H9 (cell line): ENCODE measurements around the gene PRDM1. TPM values are rescaled to one million over a fixed set of nuclear protein-coding genes. Genes with fewer than 3 reads are reported as not detected.

Experiments used
- DNase-seq: peaks from one replicate; pipeline ENCODE4 v3.0.0-alpha.2; 2017
- H2AFZ ChIP-seq: one replicate; pipeline ENCODE4 v1.6.1; 2013; ENCODE audit warnings: mild to moderate bottlenecking, low read length, control low read depth, moderate library complexity
- H2AK5ac ChIP-seq: 2 replicates; pipeline ENCODE4 v1.6.1; 2013; ENCODE audit warnings: low read length, control low read depth, mixed read lengths; ENCODE audit not compliant: insufficient read length
- H2BK120ac ChIP-seq: one replicate; pipeline ENCODE4 v1.6.1; 2013; ENCODE audit warnings: low read depth, mild to moderate bottlenecking, low read length, control low read depth, inconsistent platforms; ENCODE audit not compliant: poor library complexity, severe bottlenecking
- H2BK12ac ChIP-seq: 2 replicates; pipeline ENCODE4 v1.6.1; 2013; ENCODE audit warnings: low read length, control low read depth, mixed read lengths, low read depth; ENCODE audit not compliant: insufficient read length
- H2BK15ac ChIP-seq: 2 replicates; pipeline ENCODE4 v1.6.1; 2013; ENCODE audit warnings: low read depth, low read length, control low read depth
- H2BK20ac ChIP-seq: one replicate; pipeline ENCODE4 v1.6.1; 2013; ENCODE audit warnings: low read depth, mild to moderate bottlenecking, low read length, control low read depth, inconsistent platforms; ENCODE audit not compliant: poor library complexity, severe bottlenecking
- H2BK5ac ChIP-seq: 2 replicates; pipeline ENCODE4 v1.6.1; 2013; ENCODE audit warnings: low read length, control low read depth, mixed read lengths; ENCODE audit not compliant: insufficient read length
- H3K14ac ChIP-seq: 2 replicates; pipeline ENCODE4 v1.6.1; 2013; ENCODE audit warnings: low read length, control low read depth; ENCODE audit not compliant: insufficient read depth
- H3K18ac ChIP-seq: 2 replicates; pipeline ENCODE4 v1.6.1; 2013; ENCODE audit warnings: low read depth, mild to moderate bottlenecking, mixed read lengths, low read length, control low read depth; ENCODE audit not compliant: insufficient read length
- H3K23ac ChIP-seq: 2 replicates; pipeline ENCODE4 v1.6.1; 2013; ENCODE audit warnings: low read length, control low read depth, mixed read lengths, low read depth; ENCODE audit not compliant: insufficient read length
- H3K23me2 ChIP-seq: 2 replicates; pipeline ENCODE4 v1.6.1; 2013; ENCODE audit warnings: low read depth, mild to moderate bottlenecking, mixed read lengths, low read length, control low read depth; ENCODE audit not compliant: insufficient read length, poor library complexity, severe bottlenecking
- H3K27ac ChIP-seq: 2 replicates; pipeline ENCODE4 v1.5.1; 2013; ENCODE audit warnings: low read length, control low read depth, mixed read lengths, low read depth; ENCODE audit not compliant: insufficient read length
- H3K27me3 ChIP-seq: 2 replicates; pipeline ENCODE4 v1.6.1; 2013; ENCODE audit warnings: low read length, control low read depth, inconsistent platforms; ENCODE audit not compliant: insufficient read depth
- H3K4ac ChIP-seq: 2 replicates; pipeline ENCODE4 v1.6.1; 2013; ENCODE audit warnings: low read depth, mild to moderate bottlenecking, control low read depth, inconsistent platforms, low read length, moderate library complexity
- H3K4me1 ChIP-seq: 2 replicates; pipeline ENCODE4 v1.6.1; 2013; ENCODE audit warnings: low read length, control low read depth, inconsistent platforms; ENCODE audit not compliant: insufficient read depth
- H3K4me2 ChIP-seq: 2 replicates; pipeline ENCODE4 v1.6.1; 2013; ENCODE audit warnings: low read length, control low read depth, mixed read lengths; ENCODE audit not compliant: insufficient read length, insufficient read depth
- H3K56ac ChIP-seq: 2 replicates; pipeline ENCODE4 v1.6.1; 2013; ENCODE audit warnings: low read depth, mild to moderate bottlenecking, mixed read lengths, low read length, control low read depth; ENCODE audit not compliant: insufficient read length
- H3K79me1 ChIP-seq: 2 replicates; pipeline ENCODE4 v1.6.1; 2013; ENCODE audit warnings: low read depth, mild to moderate bottlenecking, moderate library complexity, low read length, control low read depth, inconsistent platforms; ENCODE audit not compliant: insufficient read depth, poor library complexity, severe bottlenecking
- H3K79me2 ChIP-seq: 2 replicates; pipeline ENCODE4 v1.6.1; 2013; ENCODE audit warnings: low read length, control low read depth, inconsistent platforms; ENCODE audit not compliant: insufficient read depth
- H3K9ac ChIP-seq: 2 replicates; pipeline ENCODE4 v1.6.1; 2013; ENCODE audit warnings: low read length, control low read depth, mixed read lengths; ENCODE audit not compliant: insufficient read length; ENCODE audit errors: extremely low read depth
- H3K9me3 ChIP-seq: one replicate; pipeline ENCODE4 v1.6.1; 2013; ENCODE audit warnings: low read depth, low read length, inconsistent platforms; ENCODE audit not compliant: control insufficient read depth
- H3T11ph ChIP-seq: one replicate; pipeline ENCODE4 v1.6.1; 2013; ENCODE audit warnings: mild to moderate bottlenecking, low read length, control low read depth, inconsistent platforms
- H4K20me1 ChIP-seq: one replicate; pipeline ENCODE4 v1.6.1; 2013; ENCODE audit not compliant: control insufficient read depth, insufficient read length, insufficient read depth
- H4K5ac ChIP-seq: 2 replicates; pipeline ENCODE4 v1.6.1; 2013; ENCODE audit warnings: low read depth, mild to moderate bottlenecking, mixed read lengths, low read length, control low read depth; ENCODE audit not compliant: insufficient read length
- H4K8ac ChIP-seq: replicated peaks from 2 replicates; pipeline ENCODE4 v1.6.1; 2013; ENCODE audit warnings: low read length, control low read depth, mixed read lengths, low read depth; ENCODE audit not compliant: insufficient read length
- H4K91ac ChIP-seq: 2 replicates; pipeline ENCODE4 v1.6.1; 2013; ENCODE audit warnings: low read depth, mild to moderate bottlenecking, moderate library complexity, mixed read lengths, low read length, control low read depth; ENCODE audit not compliant: insufficient read length
- H3K27ac Mint-ChIP-seq, 3 experiments: 2 replicates in 2 of 3; 3 replicates in 1 of 3; pipeline ENCODE4 v1.8.0; 2020 to 2021; ENCODE audit warnings: mixed read lengths in 3 of 3, mild to moderate bottlenecking in 1 of 3, moderate library complexity in 1 of 3
- H3K27me3 Mint-ChIP-seq: 2 replicates; pipeline ENCODE4 v1.8.0; 2021; ENCODE audit warnings: low read depth, mild to moderate bottlenecking, moderate library complexity, mixed read lengths
- H3K36me3 Mint-ChIP-seq, 3 experiments: 2 replicates in 2 of 3; 3 replicates in 1 of 3; pipeline ENCODE4 v1.8.0; 2020 to 2021; ENCODE audit warnings: low read depth in 3 of 3, mixed read lengths in 3 of 3; ENCODE audit not compliant: insufficient read depth in 1 of 3
- H3K4me1 Mint-ChIP-seq, 2 experiments: 2 replicates each; pipeline ENCODE4 v1.8.0; 2020; ENCODE audit warnings: mixed read lengths in 2 of 2
- H3K4me3 Mint-ChIP-seq, 2 experiments: 2 replicates in 1 of 2; 3 replicates in 1 of 2; pipeline ENCODE4 v1.8.0; 2020 to 2021; ENCODE audit warnings: mild to moderate bottlenecking in 2 of 2, mixed read lengths in 2 of 2, moderate library complexity in 1 of 2
- H3K9me3 Mint-ChIP-seq, 2 experiments: 2 replicates in 1 of 2; 3 replicates in 1 of 2; pipeline ENCODE4 v1.8.0; 2020; ENCODE audit warnings: mild to moderate bottlenecking in 2 of 2, mixed read lengths in 2 of 2, moderate library complexity in 1 of 2
- WGBS: extraction: QIAGEN DNeasy Blood & Tissue Kit; methylation state at CpG from one replicate; pipeline ENCODE4 v1.1.7; 2013; ENCODE audit warnings: missing lambda C conversion rate, low lambda C conversion rate, mixed read lengths; ENCODE audit not compliant: insufficient read length; ENCODE audit errors: extremely low coverage; 5-methylcytosine and 5-hydroxymethylcytosine counted together
- total RNA-seq: library from RNA; stranded (reverse); gene quantifications from 2 replicates; pipeline ENCODE4 v1.2.1, GENCODE V29; 2021
- TF ChIP-seq, protein P1 (sequence below): fragments of 200-600 bp; sonication (generic); conservative IDR thresholded peaks from 3 replicates; pipeline ENCODE4 v1.8.0; 2021; ENCODE audit warnings: antibody characterized with exemption, mild to moderate bottlenecking

The PRDM1 gene
- total RNA-seq, 1 experiment from 2014 or later = 2.9 TPM

- no peak overlapping the region for H3K4me2 ChIP-seq
- H3K79me1 ChIP-seq = no peaks in the 10 kb centered on the region
- no peaks in the 10 kb centered on the region for H3K9me3 Mint-ChIP-seq
- peaks cover 1% of the 10 kb centered on the region; the same call in 1 of the 2 replicates for H3K27me3 Mint-ChIP-seq
- H3T11ph ChIP-seq = no peak overlapping the region
- H4K20me1 ChIP-seq = no peaks in the 10 kb centered on the region
- H3K4me1 ChIP-seq = no peaks in the 10 kb centered on the region
- H3K79me2 ChIP-seq = no peaks in the 10 kb centered on the region
- no peak overlapping the region for H3K23ac ChIP-seq
- no peak overlapping the region for H3K27ac Mint-ChIP-seq
- H3K4ac ChIP-seq = no peak overlapping the region
- DNase-seq = no peak
- H2BK120ac ChIP-seq = no peak overlapping the region
- H4K5ac ChIP-seq = no peak overlapping the region
- no peaks in the 10 kb centered on the region for H3K27me3 ChIP-seq
- no CpG with 5 or more reads among the region's 2 CpGs for WGBS
- no peaks in the 10 kb centered on the region for H3K23me2 ChIP-seq
- no peak overlapping the region for H4K8ac ChIP-seq
- no peak overlapping the region for H2AFZ ChIP-seq
- H3K4me1 Mint-ChIP-seq = no peaks in the 10 kb centered on the region
- H2BK15ac ChIP-seq = no peak overlapping the region
- H3K36me3 Mint-ChIP-seq = no peaks in the 10 kb centered on the region
- no peak overlapping the region for H2BK5ac ChIP-seq
- no peak overlapping the region for H3K14ac ChIP-seq
- no peak overlapping the region for H3K18ac ChIP-seq
- H4K91ac ChIP-seq = no peak overlapping the region
- TF ChIP-seq, protein P1, sequence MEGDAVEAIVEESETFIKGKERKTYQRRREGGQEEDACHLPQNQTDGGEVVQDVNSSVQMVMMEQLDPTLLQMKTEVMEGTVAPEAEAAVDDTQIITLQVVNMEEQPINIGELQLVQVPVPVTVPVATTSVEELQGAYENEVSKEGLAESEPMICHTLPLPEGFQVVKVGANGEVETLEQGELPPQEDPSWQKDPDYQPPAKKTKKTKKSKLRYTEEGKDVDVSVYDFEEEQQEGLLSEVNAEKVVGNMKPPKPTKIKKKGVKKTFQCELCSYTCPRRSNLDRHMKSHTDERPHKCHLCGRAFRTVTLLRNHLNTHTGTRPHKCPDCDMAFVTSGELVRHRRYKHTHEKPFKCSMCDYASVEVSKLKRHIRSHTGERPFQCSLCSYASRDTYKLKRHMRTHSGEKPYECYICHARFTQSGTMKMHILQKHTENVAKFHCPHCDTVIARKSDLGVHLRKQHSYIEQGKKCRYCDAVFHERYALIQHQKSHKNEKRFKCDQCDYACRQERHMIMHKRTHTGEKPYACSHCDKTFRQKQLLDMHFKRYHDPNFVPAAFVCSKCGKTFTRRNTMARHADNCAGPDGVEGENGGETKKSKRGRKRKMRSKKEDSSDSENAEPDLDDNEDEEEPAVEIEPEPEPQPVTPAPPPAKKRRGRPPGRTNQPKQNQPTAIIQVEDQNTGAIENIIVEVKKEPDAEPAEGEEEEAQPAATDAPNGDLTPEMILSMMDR = no peak
- H2BK20ac ChIP-seq = no peak overlapping the region
- no peak overlapping the region for H3K9ac ChIP-seq
- H3K27ac ChIP-seq = no peak overlapping the region
- H3K56ac ChIP-seq = no peak overlapping the region
- no peaks in the 10 kb centered on the region for H3K9me3 ChIP-seq
- H2AK5ac ChIP-seq = no peak overlapping the region
- H3K4me3 Mint-ChIP-seq = no peak overlapping the region
- no peak overlapping the region for H2BK12ac ChIP-seq
Measured at GRCh38 chr6:106112433-106112832, 26.3 kb downstream of the PRDM1 start.
